ELF-1 (cell line): ENCODE data around the gene CCDC6.
A peak's percentile ranks its signal among the peaks of the same experiment; 100 is the strongest.
"Not testable (repeated sequence)": the region's sequence is repeated elsewhere in the genome, so short reads cannot be mapped to it uniquely, and the experiment has no call there.

Experiments used
- DNase-seq: peaks from one replicate; pipeline ENCODE4 v3.0.0-alpha.2; 2016; ENCODE audit warnings: low read depth, low spot score

The CCDC6 gene

GRCh38 chr10:59812519-59813122, 93.7 kb downstream of the CCDC6 start:
- no peak for DNase-seq

- DNase-seq: no peak
These were observed 96.7 kb downstream of the CCDC6 start for GRCh38 chr10:59809644-59809974.

GRCh38 chr10:59808896-59809643, 97.3 kb downstream of the CCDC6 start:
- peak; percentile 75 for DNase-seq

- no peak for DNase-seq
These were observed 98.4 kb downstream of the CCDC6 start for GRCh38 chr10:59807629-59808620.

- DNase-seq: peak; percentile 53
These were observed 101.3 kb downstream of the CCDC6 start for GRCh38 chr10:59805014-59805413.

GRCh38 chr10:59804220-59804619, 102.1 kb downstream of the CCDC6 start:
- no peak for DNase-seq

- DNase-seq: no peak
These were observed 102.6 kb downstream of the CCDC6 start for GRCh38 chr10:59803714-59804113.

GRCh38 chr10:59801171-59801570, 105.2 kb downstream of the CCDC6 start:
- no peak for DNase-seq

GRCh38 chr10:59799421-59799820, 106.9 kb downstream of the CCDC6 start:
- no peak for DNase-seq

- no peak for DNase-seq
These were observed 112.4 kb downstream of the CCDC6 start for GRCh38 chr10:59793919-59794318.

- DNase-seq: no peak
These were observed 113.5 kb downstream of the CCDC6 start for GRCh38 chr10:59792812-59793211.

- DNase-seq: no peak
These were observed 114.8 kb downstream of the CCDC6 start for GRCh38 chr10:59791601-59792000.

- DNase-seq: not testable (repeated sequence)
These were observed 116.3 kb downstream of the CCDC6 start for GRCh38 chr10:59790080-59790479.

- DNase-seq: not testable (repeated sequence)
These were observed 117.4 kb downstream of the CCDC6 start for GRCh38 chr10:59788914-59789313.

- DNase-seq: not testable (repeated sequence)
These were observed 119.3 kb downstream of the CCDC6 start for GRCh38 chr10:59787032-59787431.

GRCh38 chr10:59785476-59785875, 120.9 kb downstream of the CCDC6 start:
- not testable (repeated sequence) for DNase-seq

GRCh38 chr10:59781511-59781910, 124.8 kb downstream of the CCDC6 start:
- DNase-seq: no peak

GRCh38 chr10:59779756-59780533, 126.4 kb downstream of the CCDC6 start:
- DNase-seq: no peak

GRCh38 chr10:59774451-59774850, 131.9 kb downstream of the CCDC6 start:
- DNase-seq: no peak

- DNase-seq: no peak
These were observed 133.3 kb downstream of the CCDC6 start for GRCh38 chr10:59773088-59773487.

GRCh38 chr10:59771162-59771807, 135.1 kb downstream of the CCDC6 start:
- no peak for DNase-seq
